Activated T-helper 1 cell treated with anti-CD3 and anti-CD28 coated beads, Interleukin-12 subunit alpha, Interleukin-12 subunit beta, Interleukin-2, Interleukin-4 antibody, amounts not matched to agents 30 ng/mL and 10 ng/mL and 1 ng/mL, durations not matched to agents 14 hours and 24 hours and 36 hours (primary cell): ENCODE results near the gene MBD3L5. TPM values are rescaled to one million over a fixed set of nuclear protein-coding genes. Genes with fewer than 3 reads are reported as not detected.
"Not testable (repeated sequence)": the region's sequence is repeated elsewhere in the genome, so short reads cannot be mapped to it uniquely, and the experiment has no call there.

Experiments
- DNase-seq: peaks from one replicate; pipeline ENCODE4 v3.0.0; 2021; ENCODE audit warnings: low spot score
- H3K27ac Mint-ChIP-seq: one replicate; pipeline ENCODE4 v1.8.0; 2021; ENCODE audit warnings: mild to moderate bottlenecking, mixed read lengths
- H3K27me3 Mint-ChIP-seq: one replicate; pipeline ENCODE4 v1.8.0; 2022; ENCODE audit warnings: mild to moderate bottlenecking, moderate library complexity, mixed read lengths; ENCODE audit not compliant: insufficient read depth
- H3K36me3 Mint-ChIP-seq: one replicate; pipeline ENCODE4 v1.8.0; 2021; ENCODE audit warnings: low read depth, mixed read lengths
- H3K4me1 Mint-ChIP-seq: one replicate; pipeline ENCODE4 v1.8.0; 2021; ENCODE audit warnings: low read depth, mixed read lengths
- H3K4me3 Mint-ChIP-seq: one replicate; pipeline ENCODE4 v1.8.0; 2021; ENCODE audit warnings: mild to moderate bottlenecking, moderate library complexity, mixed read lengths
- H3K9me3 Mint-ChIP-seq: one replicate; pipeline ENCODE4 v1.8.0; 2021; ENCODE audit warnings: mixed read lengths
- intact Hi-C: fragments of 100-400 bp; cut with micrococcal nuclease; formaldehyde crosslinking; loops from one replicate; pipeline ENCODE4 v1.15.1; 2024
- total RNA-seq: library from RNA; stranded (reverse); gene quantifications from 2 replicates; pipeline ENCODE4 v1.2.3, GENCODE V29; 2022

The MBD3L5 gene
- total RNA-seq, 1 donor from 2014 or later = not detected

GRCh38 chr19:7058576-7058975 is 28.2 kb downstream of the MBD3L5 start, which contains the start of gene MBD3L3:
MBD3L3 (minus strand) TSS chr19:7058676; CDS start chr19:7058605, 71 bp downstream.
- H3K27me3 Mint-ChIP-seq, H3K36me3 Mint-ChIP-seq, intact Hi-C loops, H3K4me3 Mint-ChIP-seq, H3K27ac Mint-ChIP-seq, H3K9me3 Mint-ChIP-seq, DNase-seq, H3K4me1 Mint-ChIP-seq: not testable (repeated sequence)

- DNase-seq, H3K27me3 Mint-ChIP-seq, H3K27ac Mint-ChIP-seq, intact Hi-C loops, H3K4me1 Mint-ChIP-seq, H3K4me3 Mint-ChIP-seq, H3K36me3 Mint-ChIP-seq, H3K9me3 Mint-ChIP-seq: not testable (repeated sequence)
These were observed 29.6 kb downstream of the MBD3L5 start for GRCh38 chr19:7059977-7060376.

- Mint-ChIP-seq H3K36me3 (no peaks in the 10 kb centered on the region), H3K4me3 (no peak overlapping the region), H3K4me1 (no peaks in the 10 kb centered on the region), H3K9me3 (no peaks in the 10 kb centered on the region), H3K27ac (no peak overlapping the region), H3K27me3 (no peaks in the 10 kb centered on the region)
- DNase-seq = no peak
- intact Hi-C loops = no loop called here
These were observed 33.0 kb downstream of the MBD3L5 start for GRCh38 chr19:7063339-7063738.

- Mint-ChIP-seq H3K9me3 (no peaks in the 10 kb centered on the region), H3K4me3 (no peak overlapping the region), H3K36me3 (no peaks in the 10 kb centered on the region), H3K27ac (no peak overlapping the region), H3K4me1 (peaks cover 2% of the 10 kb centered on the region), H3K27me3 (no peaks in the 10 kb centered on the region)
- DNase-seq = no peak
- intact Hi-C loops = no loop called here
These were observed 33.5 kb downstream of the MBD3L5 start for GRCh38 chr19:7063764-7064418.

GRCh38 chr19:7067122-7067521 is 36.7 kb downstream of the MBD3L5 start:
- H3K36me3 Mint-ChIP-seq = peaks cover 19% of the 10 kb centered on the region
- H3K27ac Mint-ChIP-seq, intact Hi-C loops, H3K27me3 Mint-ChIP-seq, H3K4me3 Mint-ChIP-seq, DNase-seq, H3K4me1 Mint-ChIP-seq, H3K9me3 Mint-ChIP-seq: not testable (repeated sequence)

- intact Hi-C loops = no loop called here
- Mint-ChIP-seq H3K36me3 (peaks cover 24% of the 10 kb centered on the region), H3K9me3 (peaks cover 5% of the 10 kb centered on the region), H3K4me3 (no peak overlapping the region), H3K4me1 (peaks cover 12% of the 10 kb centered on the region), H3K27ac (no peak overlapping the region), H3K27me3 (no peaks in the 10 kb centered on the region)
- DNase-seq = no peak
These were observed 37.3 kb downstream of the MBD3L5 start for GRCh38 chr19:7067716-7068115.

GRCh38 chr19:7068599-7068998 is 38.2 kb downstream of the MBD3L5 start:
- H3K27me3 Mint-ChIP-seq = no peaks in the 10 kb centered on the region

GRCh38 chr19:7069042-7069903 is 38.9 kb downstream of the MBD3L5 start, which contains the start of gene ZNF557:
ZNF557 (plus strand) TSS chr19:7069703; CDS start chr19:7075075, 5,372 bp downstream.
- intact Hi-C loops = loop anchor here (1.0 kb wide), 1 partner anchor 30 kb away; no protein-coding TSS in a partner anchor
- Mint-ChIP-seq H3K9me3 (peaks cover 7% of the 10 kb centered on the region), H3K36me3 (peaks cover 35% of the 10 kb centered on the region), H3K27ac (peak within 1 kb of the TSS; percentile 94), H3K4me3 (peak within 1 kb of the TSS; percentile 96), H3K27me3 (no peaks in the 10 kb centered on the region), H3K4me1 (peaks cover 12% of the 10 kb centered on the region)
- DNase-seq = peak; percentile 97

More at GRCh38 chr19:7068599-7068998, 38.2 kb downstream of the MBD3L5 start:
- DNase-seq = no peak
- intact Hi-C loops = no loop called here
- Mint-ChIP-seq H3K36me3 (peaks cover 29% of the 10 kb centered on the region), H3K27ac (peak overlapping the region; percentile 94), H3K4me3 (peak overlapping the region; percentile 96), H3K9me3 (peaks cover 7% of the 10 kb centered on the region), H3K4me1 (peaks cover 12% of the 10 kb centered on the region)

GRCh38 chr19:7069904-7070226 is 39.5 kb downstream of the MBD3L5 start:
- intact Hi-C loops = loop anchor here (1.0 kb wide), 1 partner anchor 29 kb away; no protein-coding TSS in a partner anchor
- H3K36me3 Mint-ChIP-seq = peaks cover 38% of the 10 kb centered on the region

GRCh38 chr19:7072541-7072940 is 42.2 kb downstream of the MBD3L5 start:
- peak overlapping the region; percentile 69 for H3K4me3 Mint-ChIP-seq
- H3K36me3 Mint-ChIP-seq = peaks cover 63% of the 10 kb centered on the region
- no peaks in the 10 kb centered on the region for H3K27me3 Mint-ChIP-seq
- intact Hi-C loops = no loop called here
- peaks cover 15% of the 10 kb centered on the region for H3K9me3 Mint-ChIP-seq
- no peak for DNase-seq
- H3K4me1 Mint-ChIP-seq = peaks cover 12% of the 10 kb centered on the region
- H3K27ac Mint-ChIP-seq = peak overlapping the region; percentile 55

More at GRCh38 chr19:7069904-7070226, 39.5 kb downstream of the MBD3L5 start:
- Mint-ChIP-seq H3K4me3 (peak overlapping the region; percentile 96), H3K4me1 (peaks cover 12% of the 10 kb centered on the region), H3K9me3 (peaks cover 7% of the 10 kb centered on the region), H3K27me3 (no peaks in the 10 kb centered on the region), H3K27ac (peak overlapping the region; percentile 94)
- no peak for DNase-seq

GRCh38 chr19:7074705-7075282 is 44.4 kb downstream of the MBD3L5 start:
- no peak for DNase-seq
- intact Hi-C loops = no loop called here
- Mint-ChIP-seq H3K36me3 (peaks cover 82% of the 10 kb centered on the region), H3K27ac (no peak overlapping the region), H3K27me3 (no peaks in the 10 kb centered on the region), H3K9me3 (peaks cover 34% of the 10 kb centered on the region), H3K4me1 (peaks cover 6% of the 10 kb centered on the region), H3K4me3 (no peak overlapping the region)

- H3K4me3 Mint-ChIP-seq = no peak overlapping the region
- peaks cover 46% of the 10 kb centered on the region for H3K9me3 Mint-ChIP-seq
- peaks cover 83% of the 10 kb centered on the region for H3K36me3 Mint-ChIP-seq
- no peaks in the 10 kb centered on the region for H3K27me3 Mint-ChIP-seq
- H3K4me1 Mint-ChIP-seq = peaks cover 6% of the 10 kb centered on the region
- no peak overlapping the region for H3K27ac Mint-ChIP-seq
- DNase-seq = no peak
- intact Hi-C loops = no loop called here
These were observed 45.8 kb downstream of the MBD3L5 start for GRCh38 chr19:7076151-7076550.

GRCh38 chr19:7078008-7078407 is 47.6 kb downstream of the MBD3L5 start:
- DNase-seq = no peak
- intact Hi-C loops = no loop called here
- Mint-ChIP-seq H3K9me3 (peaks cover 53% of the 10 kb centered on the region), H3K4me3 (no peak overlapping the region), H3K27ac (no peak overlapping the region), H3K4me1 (no peaks in the 10 kb centered on the region), H3K27me3 (no peaks in the 10 kb centered on the region), H3K36me3 (peaks cover 89% of the 10 kb centered on the region)
